Progenitor cell of endocrine pancreas (in vitro differentiated cells): ENCODE data around the gene CAPN14. TPM values are rescaled to one million over a fixed set of nuclear protein-coding genes. Genes with fewer than 3 reads are reported as not detected.

Experiments
- DNase-seq: peaks from one replicate; pipeline ENCODE4 v3.0.0; 2021; ENCODE audit warnings: low spot score; ENCODE audit not compliant: unreplicated experiment
- H3K27ac Mint-ChIP-seq: 2 replicates; pipeline ENCODE4 v1.8.0; 2021; ENCODE audit warnings: mild to moderate bottlenecking, moderate library complexity, mixed read lengths
- H3K27me3 Mint-ChIP-seq: 2 replicates; pipeline ENCODE4 v1.8.0; 2021; ENCODE audit warnings: mixed read lengths
- H3K36me3 Mint-ChIP-seq: 2 replicates; pipeline ENCODE4 v1.8.0; 2022; ENCODE audit warnings: mixed read lengths; ENCODE audit not compliant: insufficient read depth
- H3K4me1 Mint-ChIP-seq: 2 replicates; pipeline ENCODE4 v1.8.0; 2021; ENCODE audit warnings: low read depth, mixed read lengths
- H3K4me3 Mint-ChIP-seq: 2 replicates; pipeline ENCODE4 v1.8.0; 2021; ENCODE audit warnings: low read depth, mild to moderate bottlenecking, moderate library complexity, mixed read lengths
- H3K9me3 Mint-ChIP-seq: 2 replicates; pipeline ENCODE4 v1.8.0; 2021; ENCODE audit warnings: low read depth, mixed read lengths
- total RNA-seq: library from RNA; stranded (reverse); gene quantifications from 2 replicates; pipeline ENCODE4 v1.2.1, GENCODE V29; 2021
- TF ChIP-seq, protein P1 (sequence below): fragments of 200-600 bp; sonication (generic); IDR thresholded peaks from one replicate; pipeline ENCODE4 v1.5.0; 2021; ENCODE audit warnings: antibody characterized with exemption, mild to moderate bottlenecking; ENCODE audit not compliant: unreplicated experiment

The CAPN14 gene
- total RNA-seq, 1 donor from 2014 or later = 0.50 TPM

DNA sequence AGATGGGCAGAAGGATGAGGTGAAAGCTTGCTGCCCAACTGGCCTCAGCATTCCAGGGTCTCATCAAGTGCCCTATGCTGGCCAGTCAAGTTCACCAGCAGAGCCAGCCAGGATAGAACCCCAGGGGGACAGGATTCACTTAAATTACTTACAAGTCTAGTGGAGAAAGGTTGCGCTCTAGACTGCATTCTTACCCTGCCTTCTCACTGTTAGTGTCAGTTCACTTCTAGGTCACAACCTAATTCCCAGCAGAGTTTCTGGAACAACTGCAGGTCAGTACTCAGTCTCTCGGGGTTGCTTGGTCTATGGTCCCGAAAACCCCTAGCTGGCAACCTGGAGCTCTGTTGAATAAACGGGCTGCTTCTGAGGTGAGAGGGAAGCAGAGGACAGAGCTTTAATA lies 46.2 kb downstream of the CAPN14 start:
- H3K27ac Mint-ChIP-seq = no peak overlapping the region
- TF ChIP-seq, protein P1, sequence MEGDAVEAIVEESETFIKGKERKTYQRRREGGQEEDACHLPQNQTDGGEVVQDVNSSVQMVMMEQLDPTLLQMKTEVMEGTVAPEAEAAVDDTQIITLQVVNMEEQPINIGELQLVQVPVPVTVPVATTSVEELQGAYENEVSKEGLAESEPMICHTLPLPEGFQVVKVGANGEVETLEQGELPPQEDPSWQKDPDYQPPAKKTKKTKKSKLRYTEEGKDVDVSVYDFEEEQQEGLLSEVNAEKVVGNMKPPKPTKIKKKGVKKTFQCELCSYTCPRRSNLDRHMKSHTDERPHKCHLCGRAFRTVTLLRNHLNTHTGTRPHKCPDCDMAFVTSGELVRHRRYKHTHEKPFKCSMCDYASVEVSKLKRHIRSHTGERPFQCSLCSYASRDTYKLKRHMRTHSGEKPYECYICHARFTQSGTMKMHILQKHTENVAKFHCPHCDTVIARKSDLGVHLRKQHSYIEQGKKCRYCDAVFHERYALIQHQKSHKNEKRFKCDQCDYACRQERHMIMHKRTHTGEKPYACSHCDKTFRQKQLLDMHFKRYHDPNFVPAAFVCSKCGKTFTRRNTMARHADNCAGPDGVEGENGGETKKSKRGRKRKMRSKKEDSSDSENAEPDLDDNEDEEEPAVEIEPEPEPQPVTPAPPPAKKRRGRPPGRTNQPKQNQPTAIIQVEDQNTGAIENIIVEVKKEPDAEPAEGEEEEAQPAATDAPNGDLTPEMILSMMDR = no peak
- H3K4me1 Mint-ChIP-seq = no peaks in the 10 kb centered on the region
- no peaks in the 10 kb centered on the region for H3K9me3 Mint-ChIP-seq
- peaks cover 49% of the 10 kb centered on the region for H3K27me3 Mint-ChIP-seq
- DNase-seq = no peak
- no peak overlapping the region for H3K4me3 Mint-ChIP-seq
- H3K36me3 Mint-ChIP-seq = no peaks in the 10 kb centered on the region

DNA sequence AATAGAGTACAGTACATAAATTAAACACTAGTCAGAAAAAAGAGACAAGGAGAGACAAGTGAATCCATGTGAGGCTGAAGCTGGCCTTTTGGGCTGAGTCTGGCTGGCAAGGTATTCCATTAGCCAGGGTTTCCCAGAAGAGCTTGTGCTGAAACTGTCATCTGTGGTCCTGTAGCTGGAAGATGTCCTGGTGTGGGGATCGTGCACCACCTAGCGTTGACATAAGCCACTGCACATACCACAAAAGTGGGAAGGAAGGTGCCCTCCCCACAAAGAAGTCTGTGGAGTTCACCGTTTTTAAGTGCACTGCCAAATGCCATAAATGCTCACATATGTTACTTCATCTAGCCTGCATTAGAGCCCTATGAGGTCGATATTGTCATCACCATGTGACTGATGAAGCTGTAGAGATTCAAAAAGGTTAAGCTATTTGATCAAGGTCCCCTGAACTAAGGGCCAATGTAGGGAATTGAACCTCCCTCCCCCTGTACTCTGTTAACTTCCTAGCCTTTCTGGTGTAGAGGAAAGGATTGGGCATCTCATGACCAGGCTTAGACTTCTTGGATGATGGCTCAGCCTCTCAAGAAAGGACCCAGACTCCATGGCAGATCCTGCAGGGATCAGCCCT lies 47.1 kb downstream of the CAPN14 start:
- Mint-ChIP-seq H3K27me3 (peaks cover 58% of the 10 kb centered on the region), H3K4me3 (no peak overlapping the region), H3K36me3 (no peaks in the 10 kb centered on the region), H3K27ac (no peak overlapping the region), H3K4me1 (no peaks in the 10 kb centered on the region), H3K9me3 (no peaks in the 10 kb centered on the region)
- TF ChIP-seq, protein P1 = peak; percentile 92
- DNase-seq = peak; percentile 41

DNA sequence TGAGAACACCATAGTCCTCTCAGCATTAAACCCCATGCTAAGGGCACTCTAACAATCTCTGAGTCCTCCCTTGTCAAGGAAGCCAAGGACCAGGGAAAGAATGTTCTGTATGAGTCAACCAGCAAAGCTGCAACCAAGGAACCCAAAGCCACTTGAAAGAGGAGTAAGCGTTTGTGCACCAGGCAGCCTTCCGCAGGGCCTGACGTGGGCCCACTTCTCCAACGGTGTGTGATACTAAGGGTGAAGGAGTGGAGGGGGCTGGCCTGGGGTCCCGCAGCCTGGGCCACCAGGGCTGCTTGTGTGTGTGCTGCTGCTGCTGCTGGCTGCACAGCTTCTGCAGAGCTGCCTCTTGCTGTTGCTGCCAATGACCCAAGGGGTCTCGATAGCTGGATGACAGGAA lies 49.0 kb downstream of the CAPN14 start:
- Mint-ChIP-seq H3K27me3 (peaks cover 77% of the 10 kb centered on the region), H3K9me3 (no peaks in the 10 kb centered on the region), H3K36me3 (no peaks in the 10 kb centered on the region), H3K4me3 (no peak overlapping the region), H3K4me1 (no peaks in the 10 kb centered on the region), H3K27ac (no peak overlapping the region)
- DNase-seq = no peak
- TF ChIP-seq, protein P1 = no peak

DNA sequence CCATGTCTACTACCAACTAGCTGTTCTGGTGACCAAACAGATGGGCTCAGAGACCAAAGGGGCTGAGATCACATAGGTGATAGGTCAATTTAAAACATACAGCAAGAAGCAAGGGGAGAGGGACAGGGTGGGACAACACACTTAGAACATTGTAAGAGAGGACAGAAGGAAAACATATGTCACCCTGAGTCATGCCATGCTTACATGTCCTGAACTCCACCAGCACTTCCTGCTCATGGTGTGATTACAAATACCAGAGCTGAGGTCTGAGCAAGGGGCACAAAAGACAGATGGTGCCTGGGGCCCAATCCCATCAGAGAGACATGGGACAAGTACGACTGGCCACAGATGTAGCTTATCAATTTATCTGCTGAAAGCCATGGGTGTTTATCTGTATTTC lies 50.4 kb downstream of the CAPN14 start:
- H3K36me3 Mint-ChIP-seq = no peaks in the 10 kb centered on the region
- TF ChIP-seq, protein P1 = no peak
- no peaks in the 10 kb centered on the region for H3K9me3 Mint-ChIP-seq
- H3K27ac Mint-ChIP-seq = no peak overlapping the region
- no peaks in the 10 kb centered on the region for H3K4me1 Mint-ChIP-seq
- H3K27me3 Mint-ChIP-seq = peaks cover 70% of the 10 kb centered on the region
- DNase-seq = no peak
- H3K4me3 Mint-ChIP-seq = no peak overlapping the region

DNA sequence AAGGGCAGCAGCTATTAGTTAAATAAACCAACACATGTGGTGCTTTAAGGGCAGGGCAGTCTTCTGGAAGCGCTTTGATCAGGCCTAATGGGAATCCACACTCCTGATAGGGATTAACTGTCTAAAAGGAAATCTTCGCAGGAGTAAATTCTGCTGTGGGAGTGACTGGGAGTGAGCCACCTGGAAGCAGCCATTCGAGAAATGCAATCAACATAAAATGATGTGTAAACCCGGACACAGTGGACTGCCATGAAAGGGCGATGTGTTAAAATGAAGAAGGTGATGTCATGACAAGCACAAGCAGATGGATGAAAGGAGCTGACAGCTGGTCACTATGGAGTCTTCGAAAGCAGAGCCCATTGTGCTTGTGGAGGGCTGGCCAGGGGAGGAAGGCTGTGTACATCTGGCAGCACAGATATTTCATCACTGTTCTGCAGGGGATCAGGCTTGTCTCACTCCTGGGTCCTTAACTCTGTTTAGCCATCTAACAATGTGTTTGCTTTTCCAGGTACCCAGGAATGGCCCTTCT lies 54.2 kb downstream of the CAPN14 start:
- no peak for DNase-seq
- TF ChIP-seq, protein P1 = no peak
- H3K36me3 Mint-ChIP-seq = no peaks in the 10 kb centered on the region
- H3K27ac Mint-ChIP-seq = no peak overlapping the region
- peaks cover 53% of the 10 kb centered on the region for H3K27me3 Mint-ChIP-seq
- H3K4me1 Mint-ChIP-seq = no peaks in the 10 kb centered on the region
- H3K9me3 Mint-ChIP-seq = no peaks in the 10 kb centered on the region
- no peak overlapping the region for H3K4me3 Mint-ChIP-seq
